Tibial artery (tissue), 4 donors: ENCODE measurements around the gene IL4I1.

Experiments used
- DNase-seq, 2 donors: peaks; one replicate each; pipeline ENCODE4 v3.0.0-alpha.2; 2019
- H3K27ac ChIP-seq, 2 donors: fragments of 200-600 bp; sonication (generic) in 1 of 2; 1 replicate in 1 of 2; 2 replicates in 1 of 2; pipeline ENCODE4 v1.5.1; 2018 to 2019; ENCODE audit warnings: mild to moderate bottlenecking in 1 of 2
- H3K27me3 ChIP-seq, 2 donors: fragments of 200-600 bp; sonication (generic) in 1 of 2; one replicate each; pipeline versions ENCODE4 v1.5.1 to v1.6.0; 2016 to 2019
- H3K36me3 ChIP-seq, 3 donors: fragments of 200-600 bp; sonication (generic) in 2 of 3; one replicate each; pipeline ENCODE4 v1.5.1; 2016 to 2019; ENCODE audit warnings: mild to moderate bottlenecking in 2 of 3
- H3K4me1 ChIP-seq, 4 donors: fragments of 200-600 bp; sonication (generic) in 2 of 4; 1 replicate in 3 of 4; 2 replicates in 1 of 4; pipeline ENCODE4 v1.5.1; 2016 to 2019
- H3K4me3 ChIP-seq, 2 donors: fragments of 200-600 bp; sonication (generic) in 1 of 2; 1 replicate in 1 of 2; 2 replicates in 1 of 2; pipeline ENCODE4 v1.5.1; 2018 to 2019; ENCODE audit warnings: mild to moderate bottlenecking in 2 of 2
- H3K9me3 ChIP-seq, 3 donors: fragments of 200-600 bp; sonication (generic) in 1 of 3; one replicate each; pipeline ENCODE4 v1.5.1; 2016 to 2019
- intact Hi-C: fragments of 100-400 bp; cut with DNase I; formaldehyde crosslinking; loops from one replicate; pipeline ENCODE4 v1.15.0; 2023; ENCODE audit warnings: low total_unique reads
- TF ChIP-seq, protein P1 (sequence below), 2 experiments: fragments of 200-600 bp in 1 of 2; fragments of 450-650 bp in 1 of 2; IDR thresholded peaks; one replicate each; pipeline ENCODE4 v1.5.1; 2017 to 2019; ENCODE audit warnings: antibody characterized with exemption in 2 of 2, mild to moderate bottlenecking in 1 of 2, moderate library complexity in 1 of 2

IL4I1 gene

GRCh38 chr19:49887037-49887664 lies 9.5 kb downstream of the IL4I1 start:
- Histone ChIP-seq H3K4me3 (no peak overlapping the region), H3K9me3 (no peaks in the 10 kb centered on the region), H3K27me3 (peaks cover 0 to 21% of the 10 kb centered on the region in 2 donors), H3K36me3 (peaks cover 31 to 71% (median 51%) of the 10 kb centered on the region in 3 donors), H3K27ac (no peak overlapping the region), H3K4me1 (peaks cover 0 to 15% (median 11%) of the 10 kb centered on the region in 4 donors)
- TF ChIP-seq, protein P1, sequence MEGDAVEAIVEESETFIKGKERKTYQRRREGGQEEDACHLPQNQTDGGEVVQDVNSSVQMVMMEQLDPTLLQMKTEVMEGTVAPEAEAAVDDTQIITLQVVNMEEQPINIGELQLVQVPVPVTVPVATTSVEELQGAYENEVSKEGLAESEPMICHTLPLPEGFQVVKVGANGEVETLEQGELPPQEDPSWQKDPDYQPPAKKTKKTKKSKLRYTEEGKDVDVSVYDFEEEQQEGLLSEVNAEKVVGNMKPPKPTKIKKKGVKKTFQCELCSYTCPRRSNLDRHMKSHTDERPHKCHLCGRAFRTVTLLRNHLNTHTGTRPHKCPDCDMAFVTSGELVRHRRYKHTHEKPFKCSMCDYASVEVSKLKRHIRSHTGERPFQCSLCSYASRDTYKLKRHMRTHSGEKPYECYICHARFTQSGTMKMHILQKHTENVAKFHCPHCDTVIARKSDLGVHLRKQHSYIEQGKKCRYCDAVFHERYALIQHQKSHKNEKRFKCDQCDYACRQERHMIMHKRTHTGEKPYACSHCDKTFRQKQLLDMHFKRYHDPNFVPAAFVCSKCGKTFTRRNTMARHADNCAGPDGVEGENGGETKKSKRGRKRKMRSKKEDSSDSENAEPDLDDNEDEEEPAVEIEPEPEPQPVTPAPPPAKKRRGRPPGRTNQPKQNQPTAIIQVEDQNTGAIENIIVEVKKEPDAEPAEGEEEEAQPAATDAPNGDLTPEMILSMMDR (IDR thresholded peaks at IDR 0.05) = no peak
- no peak for DNase-seq
- intact Hi-C loops = no loop called here

- intact Hi-C loops = no loop called here
- Histone ChIP-seq H3K27me3 (peaks cover 0 to 1% of the 10 kb centered on the region in 2 donors), H3K4me3 (no peak overlapping the region), H3K9me3 (no peaks in the 10 kb centered on the region), H3K27ac (no peak overlapping the region), H3K4me1 (peaks cover 0 to 2% (median 1%) of the 10 kb centered on the region in 4 donors), H3K36me3 (peaks cover 55 to 95% (median 74%) of the 10 kb centered on the region in 3 donors)
- TF ChIP-seq, protein P1 (IDR thresholded peaks at IDR 0.05) = no peak
- no peak for DNase-seq
These were observed 11.9 kb downstream of the IL4I1 start for GRCh38 chr19:49884760-49885159.

DNA sequence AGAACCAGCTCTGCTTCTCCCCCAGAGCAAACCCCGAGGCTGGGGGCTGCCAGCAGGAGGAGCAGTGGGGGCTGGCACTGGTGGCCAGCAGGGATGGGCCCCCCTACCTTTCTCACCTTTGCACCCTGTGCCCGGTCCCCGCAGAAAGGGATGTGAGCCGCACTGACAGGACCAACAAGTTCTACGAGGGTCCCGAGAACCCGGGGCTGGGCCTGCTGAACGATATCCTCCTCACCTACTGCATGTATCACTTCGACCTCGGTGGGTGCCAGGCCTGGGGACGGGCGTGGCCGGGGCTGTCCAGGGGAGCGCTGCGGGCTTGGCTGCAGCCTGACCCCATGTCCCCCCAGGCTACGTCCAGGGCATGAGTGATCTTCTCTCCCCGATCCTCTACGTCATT lies 12.6 kb downstream of the IL4I1 start:
- Histone ChIP-seq H3K27ac (no peak overlapping the region), H3K27me3 (no peaks in the 10 kb centered on the region), H3K36me3 (peaks cover 61 to 100% (median 81%) of the 10 kb centered on the region in 3 donors), H3K9me3 (no peaks in the 10 kb centered on the region), H3K4me3 (no peak overlapping the region), H3K4me1 (peaks cover 0 to 5% (median under 1%) of the 10 kb centered on the region in 4 donors)
- intact Hi-C loops = no loop called here
- DNase-seq = no peak
- TF ChIP-seq, protein P1 (IDR thresholded peaks at IDR 0.05) = no peak

DNA sequence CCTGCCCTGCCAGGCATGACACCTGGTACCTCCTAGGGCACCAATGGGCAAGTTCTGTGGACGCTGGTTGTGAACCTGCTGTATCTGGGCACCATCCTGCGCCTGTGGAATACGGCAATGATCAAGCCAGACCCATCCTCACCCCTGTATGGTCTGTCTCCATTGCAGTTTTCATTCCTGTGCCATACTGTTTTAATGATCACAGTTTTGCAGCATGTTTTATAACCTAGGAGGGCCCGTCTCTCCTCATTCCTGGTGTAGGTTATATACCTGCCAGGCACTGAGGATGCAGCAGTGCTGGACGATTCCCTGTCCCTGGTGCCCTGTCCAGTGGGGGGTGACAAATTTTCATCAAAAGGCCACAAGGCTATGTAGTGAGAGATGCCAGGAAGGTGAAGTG lies 13.6 kb downstream of the IL4I1 start:
- intact Hi-C loops = no loop called here
- H3K36me3 ChIP-seq = peaks cover 62 to 93% (median 79%) of the 10 kb centered on the region in 3 donors
- DNase-seq = no peak
- peaks cover 0 to 15% (median 10%) of the 10 kb centered on the region in 4 donors for H3K4me1 ChIP-seq
- no peak overlapping the region for H3K4me3 ChIP-seq
- TF ChIP-seq, protein P1 (IDR thresholded peaks at IDR 0.05) = no peak
- no peaks in the 10 kb centered on the region for H3K9me3 ChIP-seq
- no peaks in the 10 kb centered on the region for H3K27me3 ChIP-seq
- no peak overlapping the region for H3K27ac ChIP-seq

- TF ChIP-seq, protein P1 (IDR thresholded peaks at IDR 0.05) = no peak
- intact Hi-C loops = no loop called here
- no peak for DNase-seq
- Histone ChIP-seq H3K27ac (no peak overlapping the region), H3K4me3 (no peak overlapping the region), H3K9me3 (no peaks in the 10 kb centered on the region), H3K36me3 (peaks cover 62 to 89% (median 75%) of the 10 kb centered on the region in 3 donors), H3K4me1 (peaks cover 0 to 15% (median 11%) of the 10 kb centered on the region in 4 donors), H3K27me3 (no peaks in the 10 kb centered on the region)
These were observed 14.0 kb downstream of the IL4I1 start for GRCh38 chr19:49882643-49883042.
